ENCODE measurements around the gene TMCC2. TPM values are rescaled to one million over a fixed set of nuclear protein-coding genes. Genes with fewer than 3 reads are reported as not detected.

TMCC2 gene
- total and polyA plus RNA-seq, 2 of the 8 experiments (the other 6 are each of a cell fraction or from before 2014, with no cell fraction given): 6.7 to 6.8 TPM

GRCh38 chr1:205301205-205301821 is 73.6 kb downstream of the TMCC2 start (continued):
- TF ChIP-seq BCL11A (IDR thresholded peaks at IDR 0.05; ENCODE audit: low read depth in 2 of 2, low read length in 2 of 2): no peak
- no peak; the same call in none of the 2 replicates for TF ChIP-seq CHD2 (IDR thresholded peaks at IDR 0.05; ENCODE audit: low read length)
- peak; percentile 45; the same call in 1 of the 2 replicates for TF ChIP-seq BACH1 (IDR thresholded peaks at IDR 0.05; ENCODE audit: low read length)
- TF ChIP-seq, protein P1, sequence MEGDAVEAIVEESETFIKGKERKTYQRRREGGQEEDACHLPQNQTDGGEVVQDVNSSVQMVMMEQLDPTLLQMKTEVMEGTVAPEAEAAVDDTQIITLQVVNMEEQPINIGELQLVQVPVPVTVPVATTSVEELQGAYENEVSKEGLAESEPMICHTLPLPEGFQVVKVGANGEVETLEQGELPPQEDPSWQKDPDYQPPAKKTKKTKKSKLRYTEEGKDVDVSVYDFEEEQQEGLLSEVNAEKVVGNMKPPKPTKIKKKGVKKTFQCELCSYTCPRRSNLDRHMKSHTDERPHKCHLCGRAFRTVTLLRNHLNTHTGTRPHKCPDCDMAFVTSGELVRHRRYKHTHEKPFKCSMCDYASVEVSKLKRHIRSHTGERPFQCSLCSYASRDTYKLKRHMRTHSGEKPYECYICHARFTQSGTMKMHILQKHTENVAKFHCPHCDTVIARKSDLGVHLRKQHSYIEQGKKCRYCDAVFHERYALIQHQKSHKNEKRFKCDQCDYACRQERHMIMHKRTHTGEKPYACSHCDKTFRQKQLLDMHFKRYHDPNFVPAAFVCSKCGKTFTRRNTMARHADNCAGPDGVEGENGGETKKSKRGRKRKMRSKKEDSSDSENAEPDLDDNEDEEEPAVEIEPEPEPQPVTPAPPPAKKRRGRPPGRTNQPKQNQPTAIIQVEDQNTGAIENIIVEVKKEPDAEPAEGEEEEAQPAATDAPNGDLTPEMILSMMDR (IDR thresholded peaks at IDR 0.05; ENCODE audit: control extremely low read depth in 1 of 3, insufficient read depth in 1 of 3, low read depth in 1 of 3, low read length in 3 of 3): no peak
- TF ChIP-seq ASH2L (IDR thresholded peaks at IDR 0.05; ENCODE audit: low read length): peak; percentile 97
- peak; percentile 20 for TF ChIP-seq KDM4A (IDR thresholded peaks at IDR 0.05; ENCODE audit: low read depth, low read length, severe bottlenecking)
- peak; percentile 34; the same call in 1 of the 2 replicates for TF ChIP-seq JUN (IDR thresholded peaks at IDR 0.05; ENCODE audit: low read depth, low read length)
- TF ChIP-seq YY1 (IDR thresholded peaks at IDR 0.05; ENCODE audit: low read depth, low read length): peak; percentile 83
- TF ChIP-seq, protein P2, sequence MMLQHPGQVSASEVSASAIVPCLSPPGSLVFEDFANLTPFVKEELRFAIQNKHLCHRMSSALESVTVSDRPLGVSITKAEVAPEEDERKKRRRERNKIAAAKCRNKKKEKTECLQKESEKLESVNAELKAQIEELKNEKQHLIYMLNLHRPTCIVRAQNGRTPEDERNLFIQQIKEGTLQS (IDR thresholded peaks at IDR 0.05; ENCODE audit: insufficient read depth, low read depth, low read length): no peak
- TF ChIP-seq FOSL1 (IDR thresholded peaks at IDR 0.05; ENCODE audit: insufficient read depth, low read depth, low read length): no peak
- 0 out of 2 replicates have a peak, but pooled peaks have one; percentile 30 for TF ChIP-seq PHF8 (conservative IDR thresholded peaks at IDR 0.05; ENCODE audit: low read depth, low read length)
- TF ChIP-seq, protein P3, sequence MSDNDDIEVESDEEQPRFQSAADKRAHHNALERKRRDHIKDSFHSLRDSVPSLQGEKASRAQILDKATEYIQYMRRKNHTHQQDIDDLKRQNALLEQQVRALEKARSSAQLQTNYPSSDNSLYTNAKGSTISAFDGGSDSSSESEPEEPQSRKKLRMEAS (IDR thresholded peaks at IDR 0.05): peak; percentile 81
- peak; percentile 95 for TF ChIP-seq SP1 (IDR thresholded peaks at IDR 0.05; ENCODE audit: low read depth, low read length)
- no peak for TF ChIP-seq CBX5 (IDR thresholded peaks at IDR 0.05; ENCODE audit: low read depth, low read length)
- TF ChIP-seq ATF2 (IDR thresholded peaks at IDR 0.05; ENCODE audit: low read length): peak; percentile 24; the same call in 1 of the 2 replicates
- TF ChIP-seq GABPA (IDR thresholded peaks at IDR 0.05; ENCODE audit: borderline replicate concordance, insufficient read depth, low read length): no peak
- TF ChIP-seq TAF7 (optimal IDR thresholded peaks at IDR 0.05; ENCODE audit: borderline replicate concordance, low read depth, low read length): peak; percentile 92
- TF ChIP-seq TAF1 (IDR thresholded peaks at IDR 0.05; ENCODE audit: low read depth, low read length): peak; percentile 88
- no peak for TF ChIP-seq SAP30 (IDR thresholded peaks at IDR 0.05; ENCODE audit: insufficient read depth, insufficient replicate concordance, low read length)
- peak; percentile 74 for TF ChIP-seq SP4 (IDR thresholded peaks at IDR 0.05; ENCODE audit: low read length)

Data from H1 (cell line).